ENCODE results near the gene PRDX6.
"Not testable (repeated sequence)": the region's sequence is repeated elsewhere in the genome, so short reads cannot be mapped to it uniquely, and the experiment has no call there.

Gene PRDX6, protein sequence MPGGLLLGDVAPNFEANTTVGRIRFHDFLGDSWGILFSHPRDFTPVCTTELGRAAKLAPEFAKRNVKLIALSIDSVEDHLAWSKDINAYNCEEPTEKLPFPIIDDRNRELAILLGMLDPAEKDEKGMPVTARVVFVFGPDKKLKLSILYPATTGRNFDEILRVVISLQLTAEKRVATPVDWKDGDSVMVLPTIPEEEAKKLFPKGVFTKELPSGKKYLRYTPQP

DNA sequence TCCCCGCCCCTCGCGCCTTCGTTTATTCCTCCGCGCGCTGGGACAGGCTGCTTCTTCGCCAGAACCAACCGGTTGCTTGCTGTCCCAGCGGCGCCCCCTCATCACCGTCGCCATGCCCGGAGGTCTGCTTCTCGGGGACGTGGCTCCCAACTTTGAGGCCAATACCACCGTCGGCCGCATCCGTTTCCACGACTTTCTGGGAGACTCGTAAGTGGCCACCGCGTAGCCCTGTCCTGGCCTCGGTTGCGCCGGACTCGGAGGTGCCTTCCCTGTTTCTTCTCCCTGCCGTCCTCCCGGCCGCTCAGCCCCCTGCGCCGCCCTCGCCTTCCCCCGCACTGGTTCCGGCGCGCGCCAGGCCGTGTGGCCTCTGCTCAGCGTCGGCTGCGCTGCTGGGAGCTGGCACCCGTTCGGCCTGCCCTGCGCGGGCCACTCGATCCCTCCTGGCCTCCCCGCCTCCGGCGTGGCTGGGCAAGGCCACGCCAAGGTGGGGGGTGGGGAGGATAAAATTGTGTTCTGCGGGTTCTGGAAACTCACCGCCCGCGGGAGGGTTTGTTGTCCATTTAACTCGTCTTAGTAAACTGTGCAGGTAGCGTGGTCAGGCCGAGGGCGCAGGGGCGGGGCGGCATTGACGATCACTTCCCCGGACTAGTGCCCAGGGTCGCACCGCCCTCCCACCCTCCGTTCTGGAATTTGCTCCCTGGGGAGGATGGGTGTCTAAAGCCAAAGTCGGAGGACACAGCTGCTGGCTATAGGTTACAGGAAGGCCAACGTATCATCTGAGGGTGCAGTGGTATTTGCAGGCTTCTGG, at the start of gene PRDX6:
Gene PRDX6 (plus strand): TSS at position 50 of the 808 bp plus-strand sequence. CDS start 63 bp downstream, at position 113.
- DNase-seq = peak; percentile 72

DNA sequence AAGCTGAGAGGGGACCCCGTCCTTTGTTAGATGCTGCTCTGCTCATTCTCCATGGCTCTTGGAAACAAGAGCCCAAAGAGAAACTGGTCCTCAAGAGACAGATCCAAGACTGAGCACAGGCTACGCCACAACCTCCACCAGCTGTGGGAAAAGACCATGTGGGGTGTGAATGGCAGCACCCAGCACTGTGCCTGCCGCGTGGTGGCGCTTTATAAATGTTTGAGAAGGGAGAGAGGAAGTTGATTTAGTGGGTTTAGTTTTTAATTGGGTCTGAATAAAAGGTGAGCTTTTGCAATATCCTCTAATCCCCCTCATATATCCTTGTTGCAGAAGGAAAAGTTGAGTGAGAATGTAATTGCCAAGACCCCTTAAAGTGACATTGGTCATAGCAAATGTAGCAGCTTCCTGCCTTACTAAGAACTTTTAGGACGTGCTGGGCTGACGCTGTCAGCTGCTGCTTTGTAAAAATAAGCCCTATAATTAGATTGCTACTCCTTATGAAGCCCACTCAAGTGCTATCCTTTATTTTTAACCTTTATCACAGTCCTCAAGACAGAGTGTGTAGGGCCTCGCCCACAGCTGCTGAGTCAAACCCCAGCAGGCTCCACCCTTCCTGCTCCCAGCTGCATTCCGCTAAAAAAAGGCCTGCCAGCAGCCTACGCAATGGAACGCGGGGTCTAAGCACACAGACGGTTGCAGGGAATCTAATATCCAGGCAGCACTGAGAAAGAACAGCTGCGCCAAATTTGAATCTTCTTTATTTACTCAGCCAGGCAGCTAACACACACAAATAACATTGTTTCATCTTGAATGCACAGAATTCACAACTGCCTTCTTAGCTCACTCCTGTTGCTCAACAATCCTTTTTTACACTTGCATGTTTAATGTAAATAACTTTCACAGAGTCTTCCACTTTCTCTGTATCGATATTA, 47.4 kb upstream of the PRDX6 start:
- DNase-seq = peak; percentile 75

DNA sequence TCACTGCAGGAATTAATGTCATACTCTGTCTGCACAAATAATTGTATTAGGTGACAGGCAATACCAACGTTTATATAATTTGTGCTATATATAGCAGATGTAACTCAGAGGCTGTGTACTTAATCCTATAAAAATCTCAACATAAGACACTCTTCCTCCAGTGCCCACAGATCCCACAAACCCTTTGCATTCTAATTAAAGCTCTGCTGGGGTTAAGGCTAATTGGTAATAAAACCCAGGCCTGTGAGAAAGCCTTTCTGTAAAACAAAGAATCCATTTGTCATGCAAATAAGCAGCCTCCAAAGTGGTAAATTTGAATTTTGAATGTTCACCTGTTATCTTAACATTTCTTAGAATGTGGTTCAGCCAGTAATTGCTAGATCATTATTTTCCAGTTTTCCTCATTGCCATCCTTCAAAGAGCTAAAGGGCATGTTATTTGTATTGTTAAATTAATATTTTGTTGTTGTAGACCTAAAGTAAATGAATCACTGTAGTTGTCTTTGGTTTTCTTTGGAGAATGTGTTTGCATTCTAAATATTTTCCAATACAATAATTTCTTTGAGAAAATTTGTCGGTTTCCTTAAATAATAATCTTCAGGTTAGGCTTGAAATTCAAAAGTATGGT, 46.3 kb upstream of the PRDX6 start:
- DNase-seq = peak; percentile 16

DNA sequence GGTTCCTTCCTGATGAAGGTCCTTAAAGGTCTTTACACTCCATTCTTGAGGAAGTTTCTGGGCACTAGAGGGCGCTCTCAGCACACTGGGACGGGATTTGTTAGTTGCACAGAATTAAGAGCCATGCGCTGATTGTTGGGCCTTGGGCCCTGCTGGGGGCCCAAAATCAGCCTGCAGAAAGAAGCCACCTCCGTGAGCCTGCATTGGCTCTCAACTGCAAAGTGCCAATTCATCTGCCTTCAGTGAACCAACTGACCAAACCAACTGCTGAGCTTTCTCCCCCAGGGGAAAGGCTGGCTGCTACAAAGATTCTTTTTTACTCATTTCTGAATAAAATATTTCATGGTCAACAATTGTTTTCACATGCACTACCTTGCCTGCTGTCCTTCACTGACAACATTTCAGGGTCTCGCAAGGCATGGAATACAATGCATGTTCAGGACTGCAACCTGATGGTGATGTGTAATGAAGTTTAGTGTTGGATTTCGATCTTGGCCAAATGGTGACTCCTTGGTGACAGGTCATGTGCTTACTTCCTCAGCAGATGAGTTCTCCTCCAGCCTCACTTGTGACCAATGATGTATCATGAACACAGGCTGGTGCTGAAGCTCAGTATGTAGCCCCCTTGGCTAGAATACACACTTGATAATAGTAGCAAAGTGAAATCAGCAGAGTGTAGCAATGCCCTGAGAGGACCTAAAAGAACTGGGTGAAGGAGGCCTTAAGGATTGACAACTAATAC, 45.7 kb upstream of the PRDX6 start:
- peak; percentile 84 for DNase-seq

GRCh38 chr1:173432331-173432730, 44.8 kb upstream of the PRDX6 start:
- DNase-seq = no peak

DNA sequence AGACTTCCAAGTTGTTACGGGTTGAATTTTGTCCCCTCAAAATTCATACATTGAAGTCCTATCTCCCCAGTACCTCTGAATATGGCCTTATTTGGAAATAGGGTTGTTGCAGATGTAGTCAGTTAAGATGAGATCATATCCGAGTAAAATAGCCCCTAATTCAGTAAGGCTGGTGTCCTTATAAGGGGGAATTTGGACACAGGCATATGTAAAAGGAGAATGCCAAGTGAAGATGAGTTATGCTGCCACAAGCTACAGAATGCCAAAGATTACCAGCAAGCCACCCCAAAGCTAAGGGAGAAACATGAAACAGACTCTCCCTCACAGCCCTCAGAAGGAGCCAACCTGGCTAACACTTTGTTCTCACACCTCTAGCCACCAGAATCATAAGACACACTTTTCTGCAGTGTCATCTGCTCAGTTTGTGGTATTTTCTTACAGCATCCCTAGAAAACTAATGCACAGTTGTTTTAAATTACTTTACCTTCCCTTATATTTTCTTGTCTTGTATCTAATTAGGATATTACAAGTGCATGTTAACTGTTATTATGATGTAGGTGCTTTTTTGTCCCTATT, 43.3 kb upstream of the PRDX6 start:
- DNase-seq = no peak

DNA sequence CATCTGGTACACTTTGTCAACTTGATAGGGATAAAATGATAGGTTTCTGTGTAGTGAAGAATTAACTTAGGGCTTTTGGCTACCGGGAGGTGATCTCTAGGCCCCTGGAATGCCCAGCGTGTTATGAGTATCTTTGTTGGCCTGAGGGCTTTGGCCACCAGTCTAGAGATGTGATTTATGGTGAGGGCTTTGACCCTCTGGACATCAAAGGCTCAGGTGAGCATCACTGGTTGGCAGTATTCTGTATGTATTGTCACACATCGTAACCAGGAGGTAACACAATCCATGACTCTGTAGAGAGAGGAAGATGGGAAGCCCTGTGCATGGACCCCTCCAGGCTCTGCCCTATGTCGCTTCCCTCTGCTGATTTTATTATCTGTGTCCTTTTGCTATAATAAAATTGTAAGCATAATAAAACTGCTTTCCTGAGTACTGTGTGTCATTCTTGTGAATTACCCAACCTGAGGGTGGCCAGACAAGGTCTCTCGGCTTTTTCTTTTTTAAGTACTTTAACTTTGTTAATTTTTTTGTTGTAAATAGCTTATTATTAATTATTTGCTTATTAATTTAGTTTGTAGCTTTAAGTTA, 40.2 kb upstream of the PRDX6 start:
- no peak for DNase-seq

GRCh38 chr1:173438675-173439074, 38.5 kb upstream of the PRDX6 start:
- no peak for DNase-seq

DNA sequence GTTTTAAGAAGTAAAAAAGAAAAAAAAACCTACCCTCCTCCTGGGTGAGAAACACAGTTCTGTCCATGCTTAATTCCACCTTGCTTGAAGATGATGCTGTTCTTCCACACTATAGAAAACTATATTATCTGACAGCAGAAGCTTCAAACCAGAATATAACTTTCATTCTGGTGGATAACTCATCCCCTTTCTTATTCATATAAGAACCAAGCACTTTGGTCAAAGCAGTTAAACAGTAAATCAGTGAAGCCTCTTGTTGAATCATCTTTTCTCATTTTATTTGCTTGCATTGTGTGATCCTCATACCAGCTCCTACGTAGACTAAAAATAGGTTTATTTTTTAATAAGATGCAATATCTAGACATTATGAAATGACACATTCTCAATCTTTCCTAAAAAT, 36.7 kb upstream of the PRDX6 start:
- DNase-seq = no peak

DNA sequence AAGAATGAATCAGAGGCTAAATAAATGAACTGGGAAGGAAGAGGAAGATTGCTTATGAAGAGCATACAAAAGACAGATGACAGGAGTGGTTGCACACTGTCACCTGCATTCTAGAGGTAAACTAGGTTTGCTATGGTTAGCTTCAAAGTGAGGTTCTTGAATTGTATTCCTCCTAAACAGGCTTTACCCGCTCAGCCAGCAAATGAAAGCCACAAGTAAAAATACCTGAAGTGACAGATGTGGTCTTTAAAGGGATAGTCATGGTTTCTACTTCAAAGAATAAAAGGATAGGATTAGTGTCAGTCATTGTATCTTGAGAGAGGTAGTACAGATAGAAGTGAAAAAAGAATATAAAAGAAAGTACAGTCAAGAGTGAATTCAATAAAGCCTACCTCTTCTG, 32.4 kb upstream of the PRDX6 start:
- DNase-seq = no peak

DNA sequence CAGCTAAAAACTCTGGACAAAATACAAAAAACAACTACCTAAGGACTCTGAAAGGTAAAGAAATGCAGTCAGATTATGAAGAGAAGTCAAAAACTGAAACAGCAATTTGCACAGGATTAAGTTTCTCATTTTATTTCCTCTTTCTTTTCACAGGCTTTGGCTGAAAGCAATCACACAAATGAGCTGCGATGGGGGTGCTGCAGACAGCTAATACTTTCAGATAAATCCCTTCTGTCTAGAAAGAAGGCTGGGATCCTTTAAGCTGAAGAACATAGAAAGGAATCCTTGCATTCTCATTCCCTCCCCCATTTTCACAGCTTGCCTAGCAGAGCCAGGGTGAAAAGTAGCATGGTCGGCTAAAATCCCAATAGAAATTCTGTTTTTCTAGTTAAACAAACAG, 32.0 kb upstream of the PRDX6 start:
- peak; percentile 18 for DNase-seq

GRCh38 chr1:173445656-173446055, 31.5 kb upstream of the PRDX6 start:
- no peak for DNase-seq

DNA sequence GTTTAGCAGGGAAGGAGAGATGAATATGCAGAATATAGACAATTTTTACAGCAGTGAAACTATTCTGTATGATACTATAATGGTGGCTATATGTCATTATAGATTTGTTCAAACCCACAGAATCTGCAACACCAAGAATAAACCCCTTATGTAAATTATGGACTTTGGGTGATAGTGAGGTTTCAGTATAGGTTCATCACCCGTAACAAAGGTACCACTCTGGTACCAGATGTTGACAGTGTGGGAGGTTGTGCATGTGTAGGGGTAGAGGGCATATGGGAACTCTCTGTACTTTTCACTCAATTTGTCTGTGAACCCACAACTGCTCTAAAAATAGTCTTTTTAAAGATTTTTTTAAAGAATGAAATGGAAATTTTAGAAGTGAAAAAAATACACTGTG, 29.9 kb upstream of the PRDX6 start:
- DNase-seq = no peak

DNA sequence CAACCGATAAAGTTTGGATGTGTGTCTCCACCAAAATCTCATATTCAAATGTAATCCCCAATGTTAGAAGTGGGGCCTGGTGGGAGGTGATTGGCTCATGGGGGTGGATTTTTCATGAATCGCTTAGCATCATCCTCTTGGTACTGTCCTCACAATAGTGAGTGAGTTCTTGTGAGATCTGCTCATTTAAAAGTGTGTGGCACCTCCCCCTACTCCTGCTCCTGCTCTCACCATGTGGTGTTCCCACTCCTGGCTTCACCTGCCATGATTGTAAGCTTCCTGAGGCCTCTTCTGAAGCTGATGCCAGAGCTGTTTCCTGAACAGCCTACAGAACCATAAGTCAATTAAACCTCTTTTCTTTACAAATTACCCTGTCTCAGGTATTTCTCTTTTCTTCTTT, 28.2 kb upstream of the PRDX6 start:
- DNase-seq = no peak

DNA sequence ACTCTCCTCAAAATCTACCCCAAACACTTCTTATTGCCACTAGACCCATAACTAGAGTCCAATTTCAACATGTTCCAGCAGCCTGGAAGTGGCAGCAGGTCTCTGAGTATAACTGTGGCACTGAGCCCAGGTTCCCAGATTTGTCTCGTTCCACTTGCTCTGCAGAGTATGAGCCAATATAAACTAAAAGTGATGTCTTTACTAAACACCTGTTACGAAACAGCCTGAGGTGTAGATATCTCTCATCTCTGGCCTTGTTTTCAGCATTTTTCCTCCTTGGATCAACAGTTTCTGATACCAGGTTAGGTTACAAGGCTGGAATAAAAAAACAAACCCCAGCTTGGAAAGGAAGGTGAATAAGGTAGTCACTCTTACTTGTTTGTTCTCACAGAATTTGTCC, 25.2 kb upstream of the PRDX6 start:
- DNase-seq = no peak

DNA sequence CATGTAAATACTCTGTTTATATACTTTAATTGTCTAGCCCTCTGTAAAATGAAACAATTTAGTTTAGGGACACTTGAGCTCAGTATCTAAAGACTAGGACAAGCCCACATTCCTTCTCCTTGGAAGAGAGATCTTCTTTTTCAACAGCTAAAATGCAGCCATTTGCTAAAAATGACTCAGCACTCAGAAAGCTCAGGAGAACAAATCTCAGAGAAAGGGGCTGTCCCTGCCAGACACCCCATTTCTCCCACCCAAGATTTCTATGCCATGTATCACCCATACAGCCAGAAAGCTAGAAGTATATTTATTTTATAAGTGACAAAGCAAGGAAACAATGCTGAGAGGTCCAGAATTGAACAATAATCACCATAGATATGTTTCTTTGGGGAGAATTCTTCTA, 23.2 kb upstream of the PRDX6 start:
- DNase-seq = no peak

DNA sequence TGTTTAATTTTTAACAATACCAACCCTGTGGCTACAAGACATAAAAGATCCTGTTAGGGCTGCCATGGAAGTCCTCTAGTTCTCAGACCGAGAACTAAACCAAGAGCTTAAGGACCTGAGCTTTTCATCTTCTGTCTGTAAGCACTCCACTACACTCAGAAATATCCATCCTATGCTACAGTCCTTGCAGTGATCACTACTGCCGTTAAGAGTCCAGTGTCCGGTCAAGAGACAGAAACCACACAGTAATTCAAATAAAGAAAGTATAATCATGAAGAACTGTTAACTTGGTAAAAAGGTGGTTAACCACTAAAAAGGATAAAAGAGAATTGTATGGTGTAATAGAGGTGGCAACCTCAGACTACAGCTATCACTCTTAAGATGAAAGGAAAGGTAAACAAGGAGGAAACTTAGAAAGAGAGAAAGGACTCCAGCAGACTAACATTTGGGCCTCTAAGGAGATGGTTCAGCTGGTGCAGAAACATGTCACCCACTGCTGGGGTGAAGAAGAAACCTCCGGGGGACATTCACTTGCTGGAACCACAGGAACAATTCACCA, 22.1 kb upstream of the PRDX6 start:
- DNase-seq = no peak

- DNase-seq = no peak
These were observed 17.2 kb upstream of the PRDX6 start for GRCh38 chr1:173459885-173460284.

DNA sequence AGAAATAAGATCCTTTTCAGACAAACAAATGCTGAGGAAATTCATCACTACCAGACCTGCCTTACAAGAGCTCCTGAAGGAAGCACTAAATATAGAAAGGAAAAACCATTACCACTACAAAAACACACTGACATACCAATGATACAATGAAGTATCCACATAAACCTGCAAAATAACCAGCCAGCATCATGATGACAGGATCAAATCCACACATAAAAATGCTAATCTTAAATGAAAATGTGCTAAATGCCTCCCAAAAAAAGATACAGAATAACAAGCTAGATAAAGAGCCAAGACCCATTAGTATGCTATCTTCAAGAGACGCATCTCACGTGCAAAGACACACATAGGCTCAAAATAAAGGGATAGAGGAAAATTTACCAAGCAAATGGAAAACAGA, 14.5 kb upstream of the PRDX6 start:
- DNase-seq = not testable (repeated sequence)

DNA sequence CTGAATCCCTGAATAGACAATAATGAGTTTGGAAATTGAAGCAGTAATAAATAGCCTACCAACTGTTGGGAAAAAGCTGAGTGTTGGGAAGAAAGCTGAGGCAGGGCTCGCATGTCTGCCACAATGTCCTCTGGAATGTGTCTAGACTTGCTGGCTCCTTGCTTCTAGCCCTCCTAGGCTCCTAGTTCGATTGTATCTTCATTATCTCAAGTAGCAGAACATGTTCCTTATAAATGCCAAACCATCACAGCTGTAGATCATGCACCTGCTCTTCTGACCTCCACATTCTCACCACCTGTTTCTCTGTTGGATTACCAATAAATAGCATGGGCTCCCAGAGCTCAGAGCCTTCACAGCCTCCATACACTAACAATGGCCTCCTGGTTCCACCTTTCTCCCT, 12.9 kb upstream of the PRDX6 start:
- DNase-seq = not testable (repeated sequence)

- DNase-seq = no peak
These were observed 9.7 kb upstream of the PRDX6 start for GRCh38 chr1:173467426-173467825.

Measured in MV-4-11 (cell line).